ENCODE results near the gene PLPPR1. TPM values are rescaled to one million over a fixed set of nuclear protein-coding genes. Genes with fewer than 3 reads are reported as not detected.

PLPPR1 gene
- total and polyA plus RNA-seq, 9 donors: 0.07 to 1.1 (median 0.14) TPM; not detected in 5

- TF ChIP-seq EP300 (IDR thresholded peaks at IDR 0.05) (no peak), CTCF (IDR thresholded peaks at IDR 0.05) (no peak), POLR2A (IDR thresholded peaks at IDR 0.05) (no peak)
- intact Hi-C loops (cut with DNase I): no loop called here
- no peak overlapping the region for H3K4me3 ChIP-seq
- 83 to 88% (median 88%) methylated on average over 3 of the region's 3 CpGs for WGBS, 3 donors
- no peaks in the 10 kb centered on the region for H3K36me3 ChIP-seq
- H3K27ac ChIP-seq: no peak overlapping the region
- no peaks in the 10 kb centered on the region for H3K27me3 ChIP-seq
- no peaks in the 10 kb centered on the region for H3K9me3 ChIP-seq
- DNase-seq: no peak
- no peaks in the 10 kb centered on the region for H3K4me1 ChIP-seq (ENCODE audit: insufficient read depth)
These were observed 22.1 kb downstream of the PLPPR1 start for GRCh38 chr9:101050650-101051049.

- H3K4me1 ChIP-seq (ENCODE audit: insufficient read depth): no peaks in the 10 kb centered on the region
- TF ChIP-seq EP300 (IDR thresholded peaks at IDR 0.05): no peak
- no peak for TF ChIP-seq CTCF (IDR thresholded peaks at IDR 0.05)
- TF ChIP-seq POLR2A (IDR thresholded peaks at IDR 0.05): no peak
- H3K27me3 ChIP-seq: no peaks in the 10 kb centered on the region
- no peaks in the 10 kb centered on the region for H3K9me3 ChIP-seq
- WGBS, 3 donors: 34 to 65% (median 40%) methylated on average over 8 of the region's 8 CpGs
- H3K4me3 ChIP-seq: no peak overlapping the region
- H3K27ac ChIP-seq: no peak overlapping the region
- H3K36me3 ChIP-seq: no peaks in the 10 kb centered on the region
- intact Hi-C loops (cut with DNase I): no loop called here
- no peak for DNase-seq
These were observed 26.1 kb downstream of the PLPPR1 start for GRCh38 chr9:101054657-101055056.

- Histone ChIP-seq H3K4me1 (ENCODE audit: insufficient read depth) (no peaks in the 10 kb centered on the region), H3K27me3 (no peaks in the 10 kb centered on the region), H3K36me3 (no peaks in the 10 kb centered on the region), H3K27ac (no peak overlapping the region), H3K4me3 (no peak overlapping the region), H3K9me3 (no peaks in the 10 kb centered on the region)
- TF ChIP-seq EP300 (IDR thresholded peaks at IDR 0.05) (no peak), CTCF (IDR thresholded peaks at IDR 0.05) (no peak), POLR2A (IDR thresholded peaks at IDR 0.05) (no peak)
- intact Hi-C loops (cut with DNase I): no loop called here
- WGBS, 3 donors: 75 to 82% (median 78%) methylated on average over 3 of the region's 3 CpGs
- no peak for DNase-seq
These were observed 27.0 kb downstream of the PLPPR1 start for GRCh38 chr9:101055516-101055915.

- WGBS, 3 donors: 45 to 95% (median 89%) methylated on average over 1 of the region's 1 CpG
- no peak for DNase-seq
- Histone ChIP-seq H3K4me3 (no peak overlapping the region), H3K4me1 (ENCODE audit: insufficient read depth) (no peaks in the 10 kb centered on the region), H3K27ac (no peak overlapping the region), H3K9me3 (no peaks in the 10 kb centered on the region), H3K27me3 (no peaks in the 10 kb centered on the region), H3K36me3 (no peaks in the 10 kb centered on the region)
- intact Hi-C loops (cut with DNase I): no loop called here
- TF ChIP-seq CTCF (IDR thresholded peaks at IDR 0.05): no peak
- no peak for TF ChIP-seq EP300 (IDR thresholded peaks at IDR 0.05)
- TF ChIP-seq POLR2A (IDR thresholded peaks at IDR 0.05): no peak
These were observed 34.2 kb downstream of the PLPPR1 start for GRCh38 chr9:101062686-101063085.

- Histone ChIP-seq H3K27ac (no peak overlapping the region), H3K27me3 (no peaks in the 10 kb centered on the region), H3K36me3 (no peaks in the 10 kb centered on the region), H3K9me3 (no peaks in the 10 kb centered on the region), H3K4me1 (ENCODE audit: insufficient read depth) (no peaks in the 10 kb centered on the region), H3K4me3 (no peak overlapping the region)
- TF ChIP-seq EP300 (IDR thresholded peaks at IDR 0.05): no peak
- TF ChIP-seq POLR2A (IDR thresholded peaks at IDR 0.05): no peak
- no peak for TF ChIP-seq CTCF (IDR thresholded peaks at IDR 0.05)
- WGBS, 3 donors: 64 to 96% (median 65%) methylated on average over 2 of the region's 2 CpGs
- intact Hi-C loops (cut with DNase I): no loop called here
- DNase-seq: no peak
These were observed 34.7 kb downstream of the PLPPR1 start for GRCh38 chr9:101063192-101063591.
